GM12891 (cell line): ENCODE results near the gene CHMP2B.
A peak's percentile ranks its signal among the peaks of the same experiment; 100 is the strongest.

ENCODE experiments used
- DNase-seq: peaks from one replicate; pipeline ENCODE4 v3.0.0; 2011; ENCODE audit warnings: low spot score; ENCODE audit not compliant: insufficient read length
- FAIRE-seq: peaks from 2 replicates; lab custom pipeline; 2011; peaks lifted over from hg19 to GRCh38; lab: Jason Lieb, UNC
- PAX5 ChIP-seq: IDR thresholded peaks from 2 replicates; pipeline ENCODE4 v1.6.1; 2011; ENCODE audit warnings: low read length, moderate library complexity, mild to moderate bottlenecking; ENCODE audit not compliant: insufficient read depth, severe bottlenecking
- POLR2A ChIP-seq: IDR thresholded peaks from 2 replicates; pipeline ENCODE4 v1.6.1; 2011; ENCODE audit warnings: low read depth, low read length, control low read depth
- POLR2AphosphoS5 ChIP-seq: IDR thresholded peaks from 2 replicates; pipeline ENCODE4 v1.6.1; 2011; ENCODE audit warnings: low read depth, low read length, control low read depth
- POU2F2 ChIP-seq: IDR thresholded peaks from 2 replicates; pipeline ENCODE4 v1.6.1; 2011; ENCODE audit warnings: low read depth, mild to moderate bottlenecking, control low read depth, low read length, moderate library complexity
- SPI1 ChIP-seq: IDR thresholded peaks from 2 replicates; pipeline ENCODE4 v1.6.1; 2011; ENCODE audit warnings: low read depth, low read length, control low read depth
- TAF1 ChIP-seq: IDR thresholded peaks from 2 replicates; pipeline ENCODE4 v1.6.1; 2011; ENCODE audit warnings: low read depth, low read length, control low read depth

The CHMP2B gene

DNA sequence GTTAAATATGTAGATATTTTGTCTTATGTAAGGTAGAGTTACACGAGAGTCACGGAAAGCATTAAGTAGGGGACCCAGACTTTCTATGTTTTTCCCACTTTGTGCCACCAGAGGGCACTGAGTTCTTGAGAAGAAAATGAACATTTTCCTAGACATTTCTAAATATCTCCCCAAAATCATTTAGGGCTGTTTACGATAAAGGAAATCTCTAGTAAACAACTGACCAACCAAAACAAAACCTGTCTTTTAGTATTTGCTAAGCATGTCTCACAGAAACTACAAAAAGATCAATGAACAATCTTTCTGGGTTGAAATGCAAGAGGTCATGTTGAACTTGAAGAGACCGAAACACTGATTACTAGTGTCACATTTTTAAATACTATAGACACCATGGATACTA is 33.2 kb downstream of the CHMP2B start:
- FAIRE-seq (no peak), DNase-seq (no peak)
- TF ChIP-seq POU2F2 (no peak), SPI1 (no peak), POLR2A (no peak), POLR2AphosphoS5 (no peak), TAF1 (no peak), PAX5 (no peak)

DNA sequence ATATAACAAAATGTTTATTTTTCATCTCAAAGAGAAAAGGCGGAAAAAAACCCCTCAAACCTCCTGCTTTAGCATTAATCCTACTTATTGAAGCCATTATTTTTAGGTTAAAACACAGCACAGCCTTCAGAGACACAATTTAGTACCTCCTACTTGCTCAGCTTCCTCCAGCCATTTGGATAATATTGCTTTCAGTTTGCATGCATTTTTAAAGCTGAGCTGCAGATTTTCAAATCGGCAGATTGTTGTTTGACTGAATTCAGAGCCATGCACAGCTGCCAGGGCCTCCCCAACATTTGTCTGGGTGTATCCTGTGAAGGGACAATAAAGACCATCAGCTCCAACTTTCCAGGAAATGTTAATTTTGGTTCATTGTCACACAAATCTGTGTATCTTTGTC is 34.8 kb downstream of the CHMP2B start:
- no peak for TF ChIP-seq POLR2AphosphoS5
- no peak for TF ChIP-seq POU2F2
- TF ChIP-seq POLR2A: no peak
- no peak for DNase-seq
- FAIRE-seq: no peak

DNA sequence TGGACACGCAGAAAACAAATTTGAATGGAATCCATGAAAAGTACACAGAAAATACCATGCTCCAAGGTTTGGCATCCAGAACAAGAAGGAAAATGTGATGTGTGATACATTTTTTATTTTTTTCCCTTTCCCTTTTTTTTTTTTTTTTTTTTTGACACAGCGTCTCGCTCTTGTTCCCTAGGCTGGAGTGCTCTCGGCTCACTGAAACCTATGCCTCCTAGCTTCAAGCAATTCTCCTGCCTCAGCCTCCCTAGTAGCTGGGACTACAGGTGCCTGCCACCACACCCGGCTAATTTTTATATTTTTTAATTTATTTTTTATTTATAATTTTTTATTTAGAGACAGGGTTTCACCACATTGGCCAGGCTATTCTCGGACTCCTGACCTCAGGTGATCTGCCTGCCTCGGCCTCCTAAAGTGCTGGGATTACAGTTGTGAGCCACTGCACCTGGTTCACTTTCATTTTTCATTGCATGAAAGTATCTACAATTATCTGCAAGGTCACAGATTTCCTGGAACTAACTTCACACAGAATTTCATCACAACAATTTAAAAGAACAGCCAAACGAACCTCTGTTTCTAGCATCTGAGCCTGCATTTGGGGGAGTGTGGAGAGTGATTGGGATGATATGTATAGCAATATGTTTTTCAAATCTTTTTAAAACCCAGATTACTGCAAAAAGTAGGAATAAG is 41.0 kb downstream of the CHMP2B start:
- no peak for DNase-seq
- no peak for FAIRE-seq
- TF ChIP-seq POLR2AphosphoS5 (no peak), POLR2A (no peak), PAX5 (no peak), TAF1 (no peak), POU2F2 (no peak), SPI1 (no peak)

DNA sequence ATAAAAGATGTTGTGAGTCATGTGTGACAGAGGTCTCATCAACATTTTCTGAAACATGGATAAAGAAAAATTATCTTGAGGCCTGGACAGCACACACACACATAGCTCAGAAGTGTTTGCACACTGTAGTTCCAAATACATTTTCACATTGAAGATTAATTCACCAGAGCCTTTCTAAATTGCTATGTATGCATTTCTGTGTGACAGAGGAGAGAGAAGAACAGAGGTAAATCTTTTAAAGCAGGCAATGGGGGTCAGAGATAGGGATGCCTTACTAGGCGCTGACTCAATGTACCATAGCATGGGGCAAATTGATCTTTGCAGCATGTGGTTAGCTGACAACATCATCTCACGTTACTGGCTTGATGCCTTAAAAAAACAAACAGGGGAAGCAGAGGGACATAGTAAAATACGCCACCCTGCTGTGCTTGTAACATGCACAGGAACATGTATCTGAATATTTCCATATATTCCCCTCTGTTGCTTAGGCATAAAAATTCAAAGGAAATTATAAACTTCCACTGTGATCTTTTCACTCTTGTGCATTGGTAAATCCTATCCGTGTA is 41.6 kb downstream of the CHMP2B start:
- FAIRE-seq (peak; percentile 48), DNase-seq (no peak)
- TF ChIP-seq POLR2AphosphoS5 (no peak), POLR2A (no peak), SPI1 (no peak), PAX5 (no peak)

DNA sequence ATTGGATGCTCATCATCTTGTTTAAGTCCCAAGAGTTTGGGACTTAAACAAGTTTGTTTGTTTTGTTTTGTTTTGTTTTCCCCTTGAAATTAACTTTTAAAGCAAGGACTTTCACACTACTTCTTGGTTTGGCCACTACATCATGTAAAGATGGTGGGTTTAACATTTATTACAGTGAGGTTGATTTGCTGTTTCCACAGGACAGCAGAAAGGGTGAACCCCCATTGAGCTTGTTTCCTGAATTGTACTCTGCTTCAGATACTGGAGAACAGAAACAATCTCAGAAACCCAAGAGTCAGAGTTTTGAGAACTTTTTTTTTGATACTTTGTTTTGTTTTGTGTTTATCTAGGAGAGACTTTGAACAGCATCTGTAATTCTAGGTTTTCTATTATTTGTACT is 42.6 kb downstream of the CHMP2B start:
- DNase-seq: no peak
- no peak for FAIRE-seq
- TF ChIP-seq PAX5 (no peak), POLR2A (no peak), POLR2AphosphoS5 (no peak), TAF1 (no peak), SPI1 (no peak), POU2F2 (no peak)

DNA sequence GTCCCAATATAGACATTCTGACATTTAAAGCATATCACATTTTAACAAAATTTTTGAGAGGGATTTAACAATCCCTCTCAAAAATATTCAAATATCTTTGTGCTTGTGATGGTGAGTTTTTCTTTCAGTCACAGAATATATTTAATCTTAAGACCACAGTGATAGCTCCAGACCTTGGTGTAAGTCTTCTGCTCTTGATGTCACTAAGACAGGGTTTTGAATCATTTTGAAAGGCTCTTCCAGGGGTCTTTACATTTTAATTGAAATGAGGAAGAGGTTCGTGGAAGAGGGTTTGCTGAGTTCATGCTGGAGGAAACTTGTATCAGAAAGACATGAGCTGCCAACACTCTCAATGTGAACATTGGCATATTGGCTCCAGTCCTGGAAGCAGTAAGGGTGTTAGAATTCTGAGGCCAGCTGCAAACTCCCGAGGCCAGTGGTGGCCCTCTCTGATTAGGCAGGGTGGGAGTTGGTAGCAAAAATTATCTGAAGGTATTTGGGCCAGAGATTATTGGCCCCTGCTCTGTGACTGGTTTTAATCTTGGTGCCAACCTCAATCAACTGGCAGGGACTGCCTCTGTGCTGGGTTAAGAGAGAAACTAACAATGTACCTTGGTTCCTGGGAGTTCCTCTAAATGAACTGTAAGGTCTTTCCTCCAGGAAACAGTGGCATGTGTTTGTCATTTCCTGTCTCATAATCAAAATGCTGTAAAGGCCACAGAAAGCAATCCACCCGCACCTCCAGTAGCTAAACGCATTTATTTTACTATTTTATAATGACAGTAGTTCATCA is 44.0 kb downstream of the CHMP2B start:
- no peak for TF ChIP-seq POLR2AphosphoS5
- TF ChIP-seq PAX5: no peak
- TF ChIP-seq POU2F2: no peak
- no peak for TF ChIP-seq POLR2A
- TF ChIP-seq TAF1: no peak
- TF ChIP-seq SPI1: no peak
- DNase-seq: no peak
- no peak for FAIRE-seq

DNA sequence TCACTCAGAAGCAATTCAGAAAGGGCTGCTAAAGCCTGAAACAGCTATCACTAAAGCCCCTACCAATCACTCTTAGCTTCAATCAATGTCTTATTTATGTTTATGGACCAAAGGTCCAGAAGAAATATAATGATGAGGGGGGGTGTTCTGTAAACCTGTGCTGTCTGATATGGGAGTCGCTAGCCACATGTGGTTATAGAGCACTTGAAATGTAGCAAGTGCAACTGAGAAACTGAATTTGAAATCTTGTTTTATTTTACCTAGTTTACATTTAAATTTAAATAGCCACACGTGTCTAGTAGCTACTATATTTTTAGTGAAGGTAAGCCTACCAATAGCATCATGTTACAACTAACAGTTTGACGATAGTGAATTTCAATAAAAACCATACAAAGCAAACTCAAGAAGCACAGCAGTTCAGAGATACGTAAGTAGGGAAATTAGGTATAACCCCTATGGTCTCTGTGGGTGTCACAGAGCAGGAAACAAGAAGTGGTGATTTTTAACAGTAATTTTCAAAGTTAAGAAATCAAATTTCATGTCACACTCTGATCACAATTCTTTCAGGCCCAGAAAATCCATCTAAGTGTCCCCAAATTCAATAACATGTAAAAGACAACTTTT is 45.7 kb downstream of the CHMP2B start:
- no peak for TF ChIP-seq POLR2AphosphoS5
- no peak for TF ChIP-seq TAF1
- TF ChIP-seq POLR2A: no peak
- TF ChIP-seq POU2F2: peak; percentile 77
- no peak for TF ChIP-seq PAX5
- TF ChIP-seq SPI1: peak; percentile 73
- FAIRE-seq (peak; percentile 85), DNase-seq (no peak)

DNA sequence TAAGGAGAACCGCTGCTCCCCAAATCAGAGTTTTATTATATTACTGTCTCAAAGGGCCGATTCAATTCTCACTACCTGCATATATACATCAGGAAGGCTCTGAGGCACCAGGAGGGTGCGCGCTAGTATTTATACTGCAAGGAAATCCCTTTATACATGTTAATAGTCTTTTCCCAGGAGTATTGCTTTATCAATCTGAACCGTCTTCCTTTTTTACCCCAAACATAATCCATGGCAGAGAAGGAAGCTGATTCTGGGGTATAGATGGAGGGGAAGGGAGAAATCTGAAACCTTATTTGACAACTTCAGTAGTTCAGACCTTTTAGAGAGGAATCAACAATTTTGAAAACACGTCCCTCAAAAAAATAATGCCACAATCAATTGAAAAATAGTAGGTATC is 49.4 kb downstream of the CHMP2B start, which contains the start of gene POU1F1:
TSS of gene POU1F1 (minus strand) at position 101 of the 400 bp plus-strand sequence. CDS start 122 bp downstream, outside the sequence.
- DNase-seq (no peak), FAIRE-seq (no peak)
- TF ChIP-seq POU2F2 (no peak), POLR2A (no peak), POLR2AphosphoS5 (no peak), SPI1 (no peak), PAX5 (no peak), TAF1 (no peak)

DNA sequence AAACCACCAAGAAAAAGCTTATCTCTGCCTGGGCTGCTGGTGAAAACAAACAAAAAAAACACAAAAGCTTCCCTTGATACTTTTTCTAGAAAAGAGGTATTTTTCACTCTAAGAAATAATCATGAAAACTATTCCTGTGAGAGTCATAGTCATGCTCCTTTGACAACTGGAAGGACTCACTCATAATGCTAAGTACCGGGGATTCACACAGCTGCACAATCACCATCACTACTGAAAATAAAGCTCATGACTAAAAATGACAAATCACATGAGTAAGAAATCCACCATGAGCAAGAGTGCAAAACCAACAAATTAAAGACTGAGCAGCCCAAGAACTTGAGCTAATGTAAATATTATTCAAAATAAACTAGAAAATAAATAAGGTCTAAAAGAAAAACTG is 59.9 kb downstream of the CHMP2B start:
- no peak for TF ChIP-seq TAF1
- no peak for TF ChIP-seq SPI1
- no peak for TF ChIP-seq POLR2AphosphoS5
- no peak for TF ChIP-seq POLR2A
- no peak for TF ChIP-seq POU2F2
- TF ChIP-seq PAX5: no peak
- DNase-seq: no peak
- no peak for FAIRE-seq

DNA sequence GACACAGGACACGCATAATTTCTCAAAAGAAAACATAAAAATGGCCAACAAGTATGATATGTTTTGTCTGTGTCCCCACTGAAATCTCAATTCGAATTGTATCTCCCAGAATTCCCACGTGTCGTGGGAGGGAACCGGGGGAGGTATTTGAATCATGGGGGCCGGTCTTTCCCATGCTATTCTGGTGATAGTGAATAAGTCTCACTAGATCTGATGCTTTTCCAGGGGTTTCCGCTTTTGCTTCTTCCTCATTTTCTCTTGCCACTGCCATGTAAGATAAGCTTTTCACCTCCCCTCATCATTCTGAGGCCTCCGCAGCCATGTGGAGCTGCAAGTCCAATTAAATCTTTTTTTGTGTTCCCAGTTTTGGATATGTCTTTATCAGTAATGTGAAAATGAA is 61.3 kb downstream of the CHMP2B start:
- DNase-seq: no peak
- FAIRE-seq: no peak

More for the DNA sequence above, 61.3 kb downstream of the CHMP2B start:
- TF ChIP-seq SPI1 (no peak), TAF1 (no peak), POLR2AphosphoS5 (no peak), POLR2A (no peak), PAX5 (no peak), POU2F2 (no peak)
